ENCODE measurements around the gene GPSM1. TPM values are rescaled to one million over a fixed set of nuclear protein-coding genes. Genes with fewer than 3 reads are reported as not detected.

The GPSM1 gene
- total and polyA plus RNA-seq, 9 of the 15 experiments (the other 6 are each of a cell fraction or from before 2014, with no cell fraction given) = 0.04 to 14.2 (median 3.1) TPM

DNA sequence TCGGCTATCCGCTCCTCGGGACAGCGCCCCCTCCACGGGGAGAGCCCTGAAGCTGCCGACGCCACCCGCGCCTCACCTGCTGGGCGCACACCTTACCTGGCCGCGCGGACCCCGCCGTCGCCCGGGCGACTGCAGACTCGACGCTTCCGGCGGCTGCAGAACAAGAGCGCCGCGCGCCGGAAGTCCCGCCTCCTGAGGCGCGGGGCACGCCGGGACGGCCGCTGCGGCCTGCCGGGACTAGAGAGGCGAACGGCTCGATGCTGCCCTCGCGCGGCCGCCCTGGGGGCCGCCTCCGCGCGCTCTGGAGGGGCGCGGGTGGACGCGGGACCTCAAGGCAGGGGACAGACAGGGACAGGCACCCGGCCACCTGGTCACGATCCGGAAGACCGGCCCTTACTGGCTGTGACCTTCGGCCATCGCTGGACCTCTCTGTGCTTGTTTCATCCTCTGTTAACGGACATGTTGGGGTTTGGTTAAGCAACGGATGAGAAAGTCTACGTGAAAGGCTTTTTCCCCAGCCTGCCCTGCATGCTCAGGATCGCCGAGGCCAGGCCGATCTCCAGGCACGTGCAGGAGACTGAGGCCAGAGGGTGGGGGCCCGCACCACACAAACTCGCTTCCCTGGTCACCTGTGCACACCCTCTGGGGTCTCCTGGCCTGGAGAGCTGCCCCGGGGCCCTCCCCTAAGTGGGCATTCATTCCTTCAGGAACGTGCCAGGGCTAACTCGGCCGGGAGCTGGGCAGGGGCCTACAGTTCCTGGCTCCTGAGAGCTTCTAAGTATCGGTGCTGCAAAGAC lies 72.9 kb downstream of the GPSM1 start, which contains the start of gene SNAPC4:
Gene SNAPC4 (minus strand): TSS at position 133 of the 797 bp plus-strand sequence. CDS start 1,742 bp downstream, outside the sequence.
- FAIRE-seq (peak; percentile 84), DNase-seq (ENCODE audit: extremely low read depth in 1 of 4, low spot score in 3 of 4) (peak; percentile 92 to 93 (median 93)), ATAC-seq (peak; percentile 95)
- Histone ChIP-seq H3K4me2 (ENCODE audit: insufficient read depth, low read length) (peak within 1 kb of the TSS; percentile 97), H3K9me1 (ENCODE audit: control insufficient read depth, insufficient read depth, low read length) (no peaks in the 10 kb centered on the region), H3K9ac (ENCODE audit: insufficient read depth in 1 of 2, low read depth in 2 of 2, low read length in 2 of 2) (peak within 1 kb of the TSS; percentile 78 to 98), H4K20me1 (replicated peaks; ENCODE audit: control insufficient read depth, insufficient read depth, low read length) (no peaks in the 10 kb centered on the region; the same call in 1 of the 2 replicates), H3K27me3 (ENCODE audit: control insufficient read depth in 2 of 2, insufficient read depth in 2 of 2, low read length in 2 of 2) (no peaks in the 10 kb centered on the region), H3K27ac (ENCODE audit: extremely low read depth, low read depth, low read length) (peak within 1 kb of the TSS; percentile 69), H2AFZ (ENCODE audit: low read depth, low read length) (peak within 1 kb of the TSS; percentile 79), H3K79me2 (ENCODE audit: control insufficient read depth, insufficient read depth, low read length) (peaks cover 28% of the 10 kb centered on the region), H3K4me1 (replicated peaks in 1 of 2; ENCODE audit: control insufficient read depth in 2 of 2, insufficient read depth in 2 of 2, low read length in 2 of 2) (peaks cover 7 to 41% of the 10 kb centered on the region in 2 experiments; a peak in 4 of 5 replicates), H3K4me3 (peak within 1 kb of the TSS; percentile 98), H3K9me3 (replicated peaks; ENCODE audit: control insufficient read depth, insufficient read depth, low read depth, low read length) (no peaks in the 10 kb centered on the region), H3K36me3 (ENCODE audit: control insufficient read depth, insufficient read depth, low read length) (peaks cover 72% of the 10 kb centered on the region)
- CTCF ChIA-PET (ENCODE audit: low intra/inter-chr PET ratio) = interaction anchor here (0.7 to 1.9 kb wide), 8 partner anchors 36 to 231 kb away, joined by 3 to 10 read pairs (median 4); partner anchors contain the start of gene DNLZ
- POLR2A ChIA-PET = interaction anchor here (0.6 to 1.6 kb wide), 5 partner anchors 9 to 59 kb away, joined by 3 to 8 read pairs (median 4); no protein-coding TSS in a partner anchor
- 10% methylated on average over 56 of the region's 71 CpGs for WGBS (ENCODE audit: insufficient coverage, low coverage, missing lambda C conversion rate)
- no TSS peak for BruUV-seq (replicated peaks)
- intact Hi-C loops (cut with micrococcal nuclease) (loop anchor here (1.0 to 2.0 kb wide), 2 partner anchors 35 to 61 kb away; no protein-coding TSS in a partner anchor), in situ Hi-C loops (cut with MboI) (no loop called here)
- no peak for TF ChIP-seq MCM5 (IDR thresholded peaks at IDR 0.05; ENCODE audit: low read depth)
- no peak for TF ChIP-seq ZNF124 (CRISPR knock-in tag; IDR thresholded peaks at IDR 0.05)
- no peak for TF ChIP-seq COPS2 (conservative IDR thresholded peaks at IDR 0.05)
- TF ChIP-seq ZNF589 (CRISPR knock-in tag; IDR thresholded peaks at IDR 0.05; ENCODE audit: low read depth) = no peak
- no peak for TF ChIP-seq FOXK1 (CRISPR knock-in tag; IDR thresholded peaks at IDR 0.05; ENCODE audit: borderline replicate concordance)
- TF ChIP-seq, protein P1, sequence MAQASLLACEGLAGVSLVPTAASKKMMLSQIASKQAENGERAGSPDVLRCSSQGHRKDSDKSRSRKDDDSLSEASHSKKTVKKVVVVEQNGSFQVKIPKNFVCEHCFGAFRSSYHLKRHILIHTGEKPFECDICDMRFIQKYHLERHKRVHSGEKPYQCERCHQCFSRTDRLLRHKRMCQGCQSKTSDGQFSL (CRISPR knock-in tag; IDR thresholded peaks at IDR 0.05) = no peak
- TF ChIP-seq, protein P1 (tag; IDR thresholded peaks at IDR 0.05) = no peak
- TF ChIP-seq ZNF277 (CRISPR knock-in tag; IDR thresholded peaks at IDR 0.05; ENCODE audit: borderline replicate concordance) = no peak
- TF ChIP-seq, protein P2, sequence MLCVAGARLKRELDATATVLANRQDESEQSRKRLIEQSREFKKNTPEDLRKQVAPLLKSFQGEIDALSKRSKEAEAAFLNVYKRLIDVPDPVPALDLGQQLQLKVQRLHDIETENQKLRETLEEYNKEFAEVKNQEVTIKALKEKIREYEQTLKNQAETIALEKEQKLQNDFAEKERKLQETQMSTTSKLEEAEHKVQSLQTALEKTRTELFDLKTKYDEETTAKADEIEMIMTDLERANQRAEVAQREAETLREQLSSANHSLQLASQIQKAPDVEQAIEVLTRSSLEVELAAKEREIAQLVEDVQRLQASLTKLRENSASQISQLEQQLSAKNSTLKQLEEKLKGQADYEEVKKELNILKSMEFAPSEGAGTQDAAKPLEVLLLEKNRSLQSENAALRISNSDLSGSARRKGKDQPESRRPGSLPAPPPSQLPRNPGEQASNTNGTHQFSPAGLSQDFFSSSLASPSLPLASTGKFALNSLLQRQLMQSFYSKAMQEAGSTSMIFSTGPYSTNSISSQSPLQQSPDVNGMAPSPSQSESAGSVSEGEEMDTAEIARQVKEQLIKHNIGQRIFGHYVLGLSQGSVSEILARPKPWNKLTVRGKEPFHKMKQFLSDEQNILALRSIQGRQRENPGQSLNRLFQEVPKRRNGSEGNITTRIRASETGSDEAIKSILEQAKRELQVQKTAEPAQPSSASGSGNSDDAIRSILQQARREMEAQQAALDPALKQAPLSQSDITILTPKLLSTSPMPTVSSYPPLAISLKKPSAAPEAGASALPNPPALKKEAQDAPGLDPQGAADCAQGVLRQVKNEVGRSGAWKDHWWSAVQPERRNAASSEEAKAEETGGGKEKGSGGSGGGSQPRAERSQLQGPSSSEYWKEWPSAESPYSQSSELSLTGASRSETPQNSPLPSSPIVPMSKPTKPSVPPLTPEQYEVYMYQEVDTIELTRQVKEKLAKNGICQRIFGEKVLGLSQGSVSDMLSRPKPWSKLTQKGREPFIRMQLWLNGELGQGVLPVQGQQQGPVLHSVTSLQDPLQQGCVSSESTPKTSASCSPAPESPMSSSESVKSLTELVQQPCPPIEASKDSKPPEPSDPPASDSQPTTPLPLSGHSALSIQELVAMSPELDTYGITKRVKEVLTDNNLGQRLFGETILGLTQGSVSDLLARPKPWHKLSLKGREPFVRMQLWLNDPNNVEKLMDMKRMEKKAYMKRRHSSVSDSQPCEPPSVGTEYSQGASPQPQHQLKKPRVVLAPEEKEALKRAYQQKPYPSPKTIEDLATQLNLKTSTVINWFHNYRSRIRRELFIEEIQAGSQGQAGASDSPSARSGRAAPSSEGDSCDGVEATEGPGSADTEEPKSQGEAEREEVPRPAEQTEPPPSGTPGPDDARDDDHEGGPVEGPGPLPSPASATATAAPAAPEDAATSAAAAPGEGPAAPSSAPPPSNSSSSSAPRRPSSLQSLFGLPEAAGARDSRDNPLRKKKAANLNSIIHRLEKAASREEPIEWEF (CRISPR knock-in tag; IDR thresholded peaks at IDR 0.05) = no peak
- TF ChIP-seq MCM2 (IDR thresholded peaks at IDR 0.05; ENCODE audit: low read depth) = no peak
- TF ChIP-seq ELF1 (tag; IDR thresholded peaks at IDR 0.05) = peak; percentile 65
- 0 out of 2 replicates have a peak, but pooled peaks have one; percentile 31 for TF ChIP-seq TCF7L2 (IDR thresholded peaks at IDR 0.05; ENCODE audit: low read depth, low read length)
- TF ChIP-seq ZNF146 (CRISPR knock-in tag; IDR thresholded peaks at IDR 0.05; ENCODE audit: unreplicated experiment) = no peak
- 0 out of 2 replicates have a peak, but pooled peaks have one; percentile 53 for TF ChIP-seq ZNF76 (CRISPR knock-in tag; IDR thresholded peaks at IDR 0.05; ENCODE audit: borderline replicate concordance)

Data from K562 (cell line).